Peyer's patch (tissue), 4 donors: ENCODE data around the gene LY6G6D.

Experiments
- POLR2A ChIP-seq, 2 donors: fragments of 450-650 bp; IDR thresholded peaks; one replicate each; pipeline ENCODE4 v1.5.1; 2017; ENCODE audit warnings: antibody characterized with exemption in 2 of 2, mild to moderate bottlenecking in 2 of 2, moderate library complexity in 2 of 2
- TF ChIP-seq, protein P1 (sequence below), 6 experiments: fragments of 450-650 bp in 4 of 6; fragments of 200-600 bp in 2 of 6; sonication (generic) in 1 of 6; IDR thresholded peaks; one replicate each; pipeline ENCODE4 v1.5.1; 2017 to 2019; ENCODE audit warnings: antibody characterized with exemption in 6 of 6, mild to moderate bottlenecking in 3 of 6, moderate library complexity in 1 of 6

DNA sequence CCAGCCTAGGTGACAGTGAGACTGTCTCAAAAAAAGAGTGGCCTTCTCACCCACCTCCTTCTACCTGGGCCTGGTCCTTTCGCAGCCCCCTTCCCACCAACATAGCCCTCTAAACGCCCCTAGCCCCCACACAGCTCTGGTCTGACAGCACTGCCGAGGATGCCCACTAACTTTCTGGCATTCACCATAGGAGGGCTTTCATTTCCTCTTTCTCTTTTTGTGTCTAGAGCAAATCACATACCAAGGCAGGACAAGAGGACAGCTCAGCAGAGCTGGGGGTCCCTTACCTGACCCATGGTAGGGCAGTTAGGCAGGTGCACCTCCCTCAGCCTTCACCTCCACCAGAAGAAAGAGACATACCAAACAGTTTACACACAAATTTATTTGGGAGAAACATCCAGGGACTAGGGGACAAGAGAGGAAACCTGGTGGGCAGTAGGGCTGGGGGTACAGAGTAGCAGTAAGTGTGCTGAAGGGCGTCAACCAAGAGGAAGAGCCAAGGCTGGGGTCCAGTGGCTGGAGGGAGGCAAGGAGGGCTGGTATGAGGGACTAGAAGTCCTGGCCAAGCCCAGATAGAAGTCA lies 38.7 kb upstream of the LY6G6D start:
- no peak for TF ChIP-seq POLR2A (IDR thresholded peaks at IDR 0.05)
- TF ChIP-seq, protein P1, sequence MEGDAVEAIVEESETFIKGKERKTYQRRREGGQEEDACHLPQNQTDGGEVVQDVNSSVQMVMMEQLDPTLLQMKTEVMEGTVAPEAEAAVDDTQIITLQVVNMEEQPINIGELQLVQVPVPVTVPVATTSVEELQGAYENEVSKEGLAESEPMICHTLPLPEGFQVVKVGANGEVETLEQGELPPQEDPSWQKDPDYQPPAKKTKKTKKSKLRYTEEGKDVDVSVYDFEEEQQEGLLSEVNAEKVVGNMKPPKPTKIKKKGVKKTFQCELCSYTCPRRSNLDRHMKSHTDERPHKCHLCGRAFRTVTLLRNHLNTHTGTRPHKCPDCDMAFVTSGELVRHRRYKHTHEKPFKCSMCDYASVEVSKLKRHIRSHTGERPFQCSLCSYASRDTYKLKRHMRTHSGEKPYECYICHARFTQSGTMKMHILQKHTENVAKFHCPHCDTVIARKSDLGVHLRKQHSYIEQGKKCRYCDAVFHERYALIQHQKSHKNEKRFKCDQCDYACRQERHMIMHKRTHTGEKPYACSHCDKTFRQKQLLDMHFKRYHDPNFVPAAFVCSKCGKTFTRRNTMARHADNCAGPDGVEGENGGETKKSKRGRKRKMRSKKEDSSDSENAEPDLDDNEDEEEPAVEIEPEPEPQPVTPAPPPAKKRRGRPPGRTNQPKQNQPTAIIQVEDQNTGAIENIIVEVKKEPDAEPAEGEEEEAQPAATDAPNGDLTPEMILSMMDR (IDR thresholded peaks at IDR 0.05), result no peak
